ENCODE results near the gene AXIN1.

AXIN1 gene

DNA sequence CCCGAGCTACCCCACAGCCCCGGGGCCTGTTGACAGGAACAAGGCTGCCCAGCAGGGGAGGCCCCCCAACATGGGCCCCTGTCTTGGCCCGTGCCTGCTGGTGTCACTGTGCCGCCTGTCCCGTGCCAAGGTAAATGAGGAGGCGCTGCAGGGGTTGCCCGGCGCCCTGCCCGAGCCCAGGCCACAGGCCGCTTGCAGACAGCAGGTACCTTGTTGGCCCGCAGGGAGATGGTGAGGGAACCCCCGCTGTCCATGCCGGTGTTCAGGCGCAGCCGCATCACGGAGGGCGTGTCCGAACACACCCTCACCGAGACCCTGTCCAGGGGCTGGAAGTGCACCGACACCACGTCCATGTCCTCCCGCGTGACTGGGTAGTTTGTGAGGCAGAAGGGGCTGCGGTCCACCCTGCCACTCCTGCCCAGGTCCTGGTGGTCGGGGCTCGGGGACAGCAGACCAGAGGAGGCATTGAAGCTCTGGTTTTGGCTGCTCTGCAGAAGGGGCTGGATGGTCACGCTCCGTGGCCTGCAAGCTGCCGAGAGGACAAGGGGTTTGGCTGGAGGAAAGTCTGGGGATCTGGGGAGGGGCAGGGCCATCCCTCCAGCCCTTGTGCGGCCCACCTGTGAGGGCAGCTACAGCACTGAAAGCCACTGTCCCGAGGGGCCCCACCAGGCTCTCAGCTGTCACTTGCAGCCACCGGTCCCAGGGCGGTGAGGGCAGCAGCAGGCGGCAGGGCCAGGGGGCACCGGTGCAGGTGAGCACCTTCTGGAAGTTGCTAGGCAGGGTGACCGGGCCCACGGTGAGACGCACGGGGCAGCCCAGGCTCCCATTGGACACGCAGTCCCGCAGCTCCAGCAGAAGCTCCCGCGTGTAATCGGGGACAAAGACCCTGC, 23.6 kb upstream of the AXIN1 start:
- Histone ChIP-seq H3K27ac (ENCODE audit: low read depth, low read length) (no peak overlapping the region), H3K4me3 (ENCODE audit: low read depth in 1 of 2, low read length in 2 of 2) (no peak overlapping the region), H3K4me1 (ENCODE audit: control insufficient read depth in 1 of 2, insufficient read depth in 2 of 2, low read length in 2 of 2) (peaks cover 9 to 22% of the 10 kb centered on the region in 2 donors), H3K9me3 (ENCODE audit: control insufficient read depth in 1 of 2, low read length in 2 of 2) (no peaks in the 10 kb centered on the region), H3K9ac (ENCODE audit: low read depth in 1 of 2, low read length in 2 of 2) (no peak overlapping the region), H3K36me3 (ENCODE audit: control insufficient read depth in 1 of 2, insufficient read depth in 2 of 2, low read length in 2 of 2) (peaks cover 9 to 56% of the 10 kb centered on the region in 2 donors), H3K27me3 (ENCODE audit: control insufficient read depth in 1 of 2, insufficient read depth in 2 of 2, low read length in 2 of 2) (no peaks in the 10 kb centered on the region)

GRCh38 chr16:375212-375611, 22.7 kb upstream of the AXIN1 start:
- H3K4me3 ChIP-seq (ENCODE audit: low read depth in 1 of 2, low read length in 2 of 2) = no peak overlapping the region
- H3K27ac ChIP-seq (ENCODE audit: low read depth, low read length) = no peak overlapping the region
- H3K9me3 ChIP-seq (ENCODE audit: control insufficient read depth in 1 of 2, low read length in 2 of 2) = no peaks in the 10 kb centered on the region
- H3K9ac ChIP-seq (ENCODE audit: low read depth in 1 of 2, low read length in 2 of 2) = no peak overlapping the region
- peaks cover 15 to 22% of the 10 kb centered on the region in 2 donors for H3K4me1 ChIP-seq (ENCODE audit: control insufficient read depth in 1 of 2, insufficient read depth in 2 of 2, low read length in 2 of 2)
- no peaks in the 10 kb centered on the region for H3K27me3 ChIP-seq (ENCODE audit: control insufficient read depth in 1 of 2, insufficient read depth in 2 of 2, low read length in 2 of 2)
- H3K36me3 ChIP-seq (ENCODE audit: control insufficient read depth in 1 of 2, insufficient read depth in 2 of 2, low read length in 2 of 2) = peaks cover 9 to 56% of the 10 kb centered on the region in 2 donors

- Histone ChIP-seq H3K36me3 (ENCODE audit: control insufficient read depth in 1 of 2, insufficient read depth in 2 of 2, low read length in 2 of 2) (peaks cover 9 to 56% of the 10 kb centered on the region in 2 donors), H3K9me3 (ENCODE audit: control insufficient read depth in 1 of 2, low read length in 2 of 2) (no peaks in the 10 kb centered on the region), H3K4me1 (ENCODE audit: control insufficient read depth in 1 of 2, insufficient read depth in 2 of 2, low read length in 2 of 2) (peaks cover 14 to 20% of the 10 kb centered on the region in 2 donors), H3K27me3 (ENCODE audit: control insufficient read depth in 1 of 2, insufficient read depth in 2 of 2, low read length in 2 of 2) (no peaks in the 10 kb centered on the region), H3K27ac (ENCODE audit: low read depth, low read length) (no peak overlapping the region), H3K9ac (ENCODE audit: low read depth in 1 of 2, low read length in 2 of 2) (no peak overlapping the region), H3K4me3 (ENCODE audit: low read depth in 1 of 2, low read length in 2 of 2) (no peak overlapping the region)
Measured at GRCh38 chr16:374616-374926, 22.0 kb upstream of the AXIN1 start.

DNA sequence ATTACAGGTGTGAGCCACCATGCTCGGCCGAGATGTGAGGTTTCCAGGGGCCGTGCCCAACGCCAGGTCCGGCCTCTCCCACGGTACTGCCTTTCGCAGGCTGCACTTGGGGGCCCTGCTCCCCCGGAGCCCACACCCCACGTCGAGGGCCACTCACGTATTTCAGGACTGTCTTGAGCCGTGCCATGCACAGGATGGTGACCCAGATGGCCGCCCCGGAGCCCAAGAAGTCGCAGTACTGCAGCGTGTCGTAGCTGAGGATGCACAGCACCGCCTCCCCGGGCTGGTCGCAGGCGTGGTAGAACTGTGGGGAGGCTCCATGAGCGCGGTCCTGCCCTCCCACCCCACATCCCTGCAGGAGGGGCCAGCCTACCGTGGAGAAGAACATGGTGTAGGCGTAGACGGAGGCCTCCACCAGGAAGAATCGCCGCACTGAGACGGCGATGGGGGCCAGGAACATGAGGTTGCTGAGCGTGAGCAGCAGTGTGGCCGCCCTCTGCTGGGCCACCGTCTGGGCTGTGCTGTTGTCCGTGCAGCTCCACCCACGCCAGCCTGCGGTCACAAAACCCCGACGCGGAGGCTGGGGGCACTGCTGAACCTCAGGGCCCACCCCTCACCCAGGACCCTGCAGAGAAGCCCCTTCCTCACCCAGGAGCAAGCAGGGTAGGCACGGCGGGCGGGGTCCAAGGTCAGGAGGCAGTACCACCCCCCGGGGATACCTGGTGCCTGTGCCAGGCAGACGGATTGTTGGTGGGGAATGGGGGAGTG, 21.5 kb upstream of the AXIN1 start:
- H3K4me1 ChIP-seq (ENCODE audit: control insufficient read depth in 1 of 2, insufficient read depth in 2 of 2, low read length in 2 of 2) = peaks cover 14 to 17% of the 10 kb centered on the region in 2 donors
- no peak overlapping the region for H3K9ac ChIP-seq (ENCODE audit: low read depth in 1 of 2, low read length in 2 of 2)
- no peaks in the 10 kb centered on the region for H3K27me3 ChIP-seq (ENCODE audit: control insufficient read depth in 1 of 2, insufficient read depth in 2 of 2, low read length in 2 of 2)
- peaks cover 9 to 56% of the 10 kb centered on the region in 2 donors for H3K36me3 ChIP-seq (ENCODE audit: control insufficient read depth in 1 of 2, insufficient read depth in 2 of 2, low read length in 2 of 2)
- H3K4me3 ChIP-seq (ENCODE audit: low read depth in 1 of 2, low read length in 2 of 2) = no peak overlapping the region
- no peaks in the 10 kb centered on the region for H3K9me3 ChIP-seq (ENCODE audit: control insufficient read depth in 1 of 2, low read length in 2 of 2)
- H3K27ac ChIP-seq (ENCODE audit: low read depth, low read length) = no peak overlapping the region

DNA sequence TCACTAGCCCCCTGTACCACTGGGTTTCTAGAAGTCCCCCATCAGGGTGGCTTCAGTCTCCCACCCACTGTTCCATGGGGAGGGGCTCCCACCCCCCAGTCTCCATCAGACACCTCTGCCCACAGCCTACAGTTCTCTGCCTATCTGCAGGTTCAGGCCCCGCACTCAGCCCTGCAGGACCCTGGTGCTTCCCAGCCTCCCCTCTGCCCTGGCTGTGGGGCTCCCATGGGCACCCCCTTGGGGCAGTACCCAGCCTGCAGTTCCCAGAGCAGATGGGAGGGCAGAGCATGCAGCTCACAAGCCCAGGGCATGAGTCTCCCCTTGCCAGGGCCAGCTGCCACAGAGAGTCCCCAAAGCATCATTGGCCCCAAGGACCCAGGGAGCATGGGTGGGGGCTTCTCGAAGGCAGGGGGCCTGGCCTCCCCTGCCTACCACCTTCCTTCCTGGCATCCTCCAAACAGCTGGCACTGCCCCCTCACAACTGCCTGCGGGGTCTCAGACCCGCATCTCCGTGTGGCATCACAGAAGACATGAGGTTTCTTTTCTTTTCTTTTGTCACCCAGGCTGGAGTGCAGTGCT, 20.6 kb upstream of the AXIN1 start:
- no peak overlapping the region for H3K4me3 ChIP-seq (ENCODE audit: low read depth in 1 of 2, low read length in 2 of 2)
- H3K4me1 ChIP-seq (ENCODE audit: control insufficient read depth in 1 of 2, insufficient read depth in 2 of 2, low read length in 2 of 2) = peaks cover 14 to 15% of the 10 kb centered on the region in 2 donors
- H3K9ac ChIP-seq (ENCODE audit: low read depth in 1 of 2, low read length in 2 of 2) = no peak overlapping the region
- no peak overlapping the region for H3K27ac ChIP-seq (ENCODE audit: low read depth, low read length)
- no peaks in the 10 kb centered on the region for H3K9me3 ChIP-seq (ENCODE audit: control insufficient read depth in 1 of 2, low read length in 2 of 2)
- no peaks in the 10 kb centered on the region for H3K27me3 ChIP-seq (ENCODE audit: control insufficient read depth in 1 of 2, insufficient read depth in 2 of 2, low read length in 2 of 2)
- peaks cover 9 to 65% of the 10 kb centered on the region in 2 donors for H3K36me3 ChIP-seq (ENCODE audit: control insufficient read depth in 1 of 2, insufficient read depth in 2 of 2, low read length in 2 of 2)

DNA sequence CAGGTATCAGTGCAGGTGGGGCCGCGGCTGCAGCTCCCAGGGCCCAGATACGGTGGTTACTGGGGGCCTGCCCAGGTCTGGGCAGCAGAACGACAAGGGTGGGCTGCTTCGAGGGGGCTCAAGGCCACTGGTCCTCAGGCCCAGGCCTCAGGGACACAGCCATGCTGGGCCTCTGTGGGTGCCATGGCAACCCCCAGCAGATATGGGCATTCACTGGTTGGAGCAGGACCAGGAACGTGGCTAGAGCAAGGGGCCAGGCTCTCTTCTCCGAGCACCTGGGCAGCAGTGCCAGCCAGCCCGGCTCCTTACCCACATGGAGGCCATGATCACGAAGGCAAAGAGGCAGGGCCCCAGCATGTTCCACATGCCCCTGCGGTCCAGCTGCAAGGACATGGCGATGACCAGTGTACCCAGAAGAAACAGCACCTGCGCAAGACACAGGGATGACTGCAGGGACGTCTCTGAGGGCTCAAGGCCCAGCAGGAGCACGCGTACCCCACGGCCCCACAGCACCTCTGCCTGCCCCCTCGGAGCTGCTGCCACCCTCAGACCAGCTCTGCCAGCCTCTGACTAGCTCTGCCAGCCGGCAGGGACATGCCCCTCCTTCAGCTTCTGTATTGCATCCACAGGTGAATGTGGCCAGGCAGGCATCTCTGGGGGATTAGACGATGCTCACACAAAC, 19.9 kb upstream of the AXIN1 start:
- Histone ChIP-seq H3K4me3 (ENCODE audit: low read depth in 1 of 2, low read length in 2 of 2) (no peak overlapping the region), H3K27me3 (ENCODE audit: control insufficient read depth in 1 of 2, insufficient read depth in 2 of 2, low read length in 2 of 2) (no peaks in the 10 kb centered on the region), H3K9me3 (ENCODE audit: control insufficient read depth in 1 of 2, low read length in 2 of 2) (no peaks in the 10 kb centered on the region), H3K36me3 (ENCODE audit: control insufficient read depth in 1 of 2, insufficient read depth in 2 of 2, low read length in 2 of 2) (peaks cover 15 to 71% of the 10 kb centered on the region in 2 donors), H3K9ac (ENCODE audit: low read depth in 1 of 2, low read length in 2 of 2) (no peak overlapping the region), H3K4me1 (ENCODE audit: control insufficient read depth in 1 of 2, insufficient read depth in 2 of 2, low read length in 2 of 2) (peaks cover 14 to 15% of the 10 kb centered on the region in 2 donors), H3K27ac (ENCODE audit: low read depth, low read length) (no peak overlapping the region)

- Histone ChIP-seq H3K36me3 (ENCODE audit: control insufficient read depth in 1 of 2, insufficient read depth in 2 of 2, low read length in 2 of 2) (peaks cover 16 to 70% of the 10 kb centered on the region in 2 donors), H3K9me3 (ENCODE audit: control insufficient read depth in 1 of 2, low read length in 2 of 2) (no peaks in the 10 kb centered on the region), H3K9ac (ENCODE audit: low read depth in 1 of 2, low read length in 2 of 2) (no peak overlapping the region), H3K4me3 (ENCODE audit: low read depth in 1 of 2, low read length in 2 of 2) (no peak overlapping the region), H3K27me3 (ENCODE audit: control insufficient read depth in 1 of 2, insufficient read depth in 2 of 2, low read length in 2 of 2) (no peaks in the 10 kb centered on the region), H3K4me1 (ENCODE audit: control insufficient read depth in 1 of 2, insufficient read depth in 2 of 2, low read length in 2 of 2) (peaks cover 14 to 15% of the 10 kb centered on the region in 2 donors), H3K27ac (ENCODE audit: low read depth, low read length) (no peak overlapping the region)
Measured at GRCh38 chr16:371515-372301, 19.2 kb upstream of the AXIN1 start.

- H3K9ac ChIP-seq (ENCODE audit: low read depth in 1 of 2, low read length in 2 of 2) = peak overlapping the region; percentile 25 to 51
- H3K9me3 ChIP-seq (ENCODE audit: control insufficient read depth in 1 of 2, low read length in 2 of 2) = no peaks in the 10 kb centered on the region
- H3K4me1 ChIP-seq (ENCODE audit: control insufficient read depth in 1 of 2, insufficient read depth in 2 of 2, low read length in 2 of 2) = peaks cover 14 to 15% of the 10 kb centered on the region in 2 donors
- H3K27ac ChIP-seq (ENCODE audit: low read depth, low read length) = peak overlapping the region; percentile 62
- no peaks in the 10 kb centered on the region for H3K27me3 ChIP-seq (ENCODE audit: control insufficient read depth in 1 of 2, insufficient read depth in 2 of 2, low read length in 2 of 2)
- peaks cover 16 to 66% of the 10 kb centered on the region in 2 donors for H3K36me3 ChIP-seq (ENCODE audit: control insufficient read depth in 1 of 2, insufficient read depth in 2 of 2, low read length in 2 of 2)
- peak overlapping the region; percentile 28 to 55 for H3K4me3 ChIP-seq (ENCODE audit: low read depth in 1 of 2, low read length in 2 of 2)
Measured at GRCh38 chr16:370979-371514, 18.5 kb upstream of the AXIN1 start.

DNA sequence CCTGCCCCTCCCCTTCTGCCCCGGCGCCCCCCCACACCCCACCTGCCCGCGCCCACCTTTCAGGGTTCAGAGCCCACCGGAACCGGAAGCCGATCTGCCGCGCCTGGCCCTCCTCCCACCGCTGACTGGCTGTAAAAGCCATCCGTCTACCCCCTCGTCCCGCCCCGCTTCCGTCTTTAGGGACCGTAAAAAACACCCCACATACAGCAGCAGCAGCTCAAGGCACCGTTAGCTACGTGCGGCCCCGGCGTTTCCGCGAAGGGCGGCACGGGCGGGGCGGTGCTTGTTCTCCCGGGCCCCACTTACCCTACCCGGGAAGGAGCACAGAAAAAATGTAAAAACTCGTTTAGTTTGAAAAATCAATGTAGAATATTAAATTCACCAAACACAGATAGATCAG, 17.9 kb upstream of the AXIN1 start, which contains the start of gene MRPL28:
Gene MRPL28 (minus strand): TSS at position 96 of the 400 bp plus-strand sequence. CDS start 320 bp downstream, outside the sequence.
- H3K4me3 ChIP-seq (ENCODE audit: low read depth in 1 of 2, low read length in 2 of 2) = peak within 1 kb of the TSS; percentile 48 to 55
- peaks cover 14 to 15% of the 10 kb centered on the region in 2 donors for H3K4me1 ChIP-seq (ENCODE audit: control insufficient read depth in 1 of 2, insufficient read depth in 2 of 2, low read length in 2 of 2)
- peak within 1 kb of the TSS; percentile 62 for H3K27ac ChIP-seq (ENCODE audit: low read depth, low read length)
- H3K9ac ChIP-seq (ENCODE audit: low read depth in 1 of 2, low read length in 2 of 2) = peak within 1 kb of the TSS; percentile 25 to 51
- no peaks in the 10 kb centered on the region for H3K9me3 ChIP-seq (ENCODE audit: control insufficient read depth in 1 of 2, low read length in 2 of 2)
- H3K27me3 ChIP-seq (ENCODE audit: control insufficient read depth in 1 of 2, insufficient read depth in 2 of 2, low read length in 2 of 2) = no peaks in the 10 kb centered on the region
- H3K36me3 ChIP-seq (ENCODE audit: control insufficient read depth in 1 of 2, insufficient read depth in 2 of 2, low read length in 2 of 2) = peaks cover 14 to 63% of the 10 kb centered on the region in 2 donors
